ENCODE data around the gene LCLAT1.

The LCLAT1 gene

GRCh38 chr2:30649828-30650227 is 202.8 kb downstream of the LCLAT1 start:
- DNase-seq: no peak

GRCh38 chr2:30652271-30652915 is 205.3 kb downstream of the LCLAT1 start:
- DNase-seq: no peak

GRCh38 chr2:30653847-30654246 is 206.8 kb downstream of the LCLAT1 start:
- DNase-seq: no peak

DNA sequence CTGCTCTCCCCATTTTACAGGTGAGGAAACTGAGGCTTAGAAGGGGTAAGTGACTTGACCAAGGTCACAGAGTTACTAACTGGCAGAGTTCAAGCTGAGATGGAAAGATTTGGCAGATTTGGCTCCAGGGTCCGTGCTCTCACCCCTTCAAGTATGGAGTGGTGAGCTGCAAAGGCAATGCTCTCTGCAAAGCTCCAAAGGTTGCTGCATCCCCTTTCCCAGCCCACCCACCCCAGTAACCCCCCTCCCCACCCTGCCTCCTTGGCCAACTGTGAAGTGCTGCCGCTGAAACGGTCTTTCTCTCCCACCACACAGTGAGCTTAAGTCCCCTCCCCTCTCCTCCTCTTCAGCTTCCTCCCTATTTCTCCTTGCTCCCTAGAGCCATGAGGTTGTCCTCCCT is 207.4 kb downstream of the LCLAT1 start:
- DNase-seq: no peak

GRCh38 chr2:30655211-30655610 is 208.2 kb downstream of the LCLAT1 start:
- DNase-seq: no peak

GRCh38 chr2:30655660-30656059 is 208.6 kb downstream of the LCLAT1 start:
- DNase-seq: no peak

- DNase-seq: no peak
Measured at GRCh38 chr2:30656079-30656478, 209.0 kb downstream of the LCLAT1 start.

DNA sequence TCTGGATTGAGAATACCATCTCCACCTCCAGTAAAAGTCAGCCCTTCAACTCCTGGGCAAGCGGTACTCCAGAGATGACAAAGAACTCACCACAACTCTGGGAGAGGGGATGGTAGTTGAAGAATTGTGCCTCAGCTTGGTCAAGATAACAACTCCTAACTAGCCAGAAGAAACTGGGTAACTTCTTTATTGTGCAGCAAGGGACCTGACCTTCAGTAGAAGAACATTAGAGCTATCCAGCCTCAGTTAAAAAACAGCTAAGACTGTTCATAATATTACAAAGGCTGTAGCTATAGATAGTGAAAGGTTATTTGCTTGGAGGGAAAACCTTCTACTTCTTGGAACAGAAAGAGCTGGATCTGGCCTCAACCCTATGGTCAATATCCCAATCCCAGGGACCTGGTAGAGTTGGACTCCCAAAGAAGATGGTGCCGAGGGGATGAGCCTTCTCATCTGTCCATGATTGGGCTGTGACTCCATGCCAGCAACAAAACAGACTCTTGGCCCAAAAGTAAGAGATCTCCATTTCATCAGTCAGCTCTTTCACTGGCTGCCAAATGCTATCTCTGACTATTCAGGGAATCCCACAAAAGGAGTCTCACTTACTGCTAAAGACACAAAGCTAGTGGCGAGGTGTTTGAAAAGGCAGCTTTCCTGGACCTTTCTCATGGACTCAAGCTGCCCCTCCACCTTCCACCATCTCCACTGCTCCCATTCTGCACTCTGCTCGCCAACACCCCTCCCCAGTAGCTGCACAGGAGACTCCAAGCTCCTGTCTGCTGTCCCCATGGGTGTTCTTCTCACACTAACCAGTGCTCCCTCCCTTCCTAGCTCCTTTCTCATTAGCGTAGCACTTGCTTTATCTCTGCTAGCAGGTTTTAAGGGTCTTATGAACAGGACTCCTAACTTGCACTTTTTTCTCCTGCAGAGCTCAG is 214.4 kb downstream of the LCLAT1 start:
- no peak for DNase-seq

GRCh38 chr2:30662268-30663131 is 215.5 kb downstream of the LCLAT1 start:
- DNase-seq: no peak

- no peak for DNase-seq
Measured at GRCh38 chr2:30663321-30663720, 216.3 kb downstream of the LCLAT1 start.

- DNase-seq: no peak
Measured at GRCh38 chr2:30663806-30664205, 216.8 kb downstream of the LCLAT1 start.

GRCh38 chr2:30664761-30665358 is 217.8 kb downstream of the LCLAT1 start:
- DNase-seq: no peak

DNA sequence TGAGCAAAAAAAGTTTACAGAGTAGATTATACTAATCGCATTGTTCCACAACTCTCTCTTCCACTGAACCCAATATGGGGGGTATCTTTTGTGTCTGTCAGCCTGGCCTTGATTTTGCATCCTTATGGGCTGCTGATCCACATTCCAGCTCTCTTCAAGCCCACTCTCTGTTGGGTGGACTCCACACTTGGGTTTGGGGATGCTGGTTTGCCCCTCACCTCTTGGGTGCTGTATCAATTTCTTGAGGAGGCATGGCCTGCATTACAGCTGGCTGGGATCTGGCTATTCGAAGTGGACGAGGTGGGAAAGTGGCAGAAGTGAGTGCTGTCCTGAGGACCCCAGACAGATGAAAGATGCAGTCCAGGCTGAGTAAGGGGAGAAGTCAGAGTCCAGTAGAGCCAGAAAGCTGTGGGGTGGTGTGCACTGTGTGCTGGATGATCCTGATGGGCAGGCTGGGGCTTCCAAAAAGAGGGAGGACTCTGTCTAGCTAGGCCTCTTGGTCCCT is 218.8 kb downstream of the LCLAT1 start:
- no peak for DNase-seq

DNA sequence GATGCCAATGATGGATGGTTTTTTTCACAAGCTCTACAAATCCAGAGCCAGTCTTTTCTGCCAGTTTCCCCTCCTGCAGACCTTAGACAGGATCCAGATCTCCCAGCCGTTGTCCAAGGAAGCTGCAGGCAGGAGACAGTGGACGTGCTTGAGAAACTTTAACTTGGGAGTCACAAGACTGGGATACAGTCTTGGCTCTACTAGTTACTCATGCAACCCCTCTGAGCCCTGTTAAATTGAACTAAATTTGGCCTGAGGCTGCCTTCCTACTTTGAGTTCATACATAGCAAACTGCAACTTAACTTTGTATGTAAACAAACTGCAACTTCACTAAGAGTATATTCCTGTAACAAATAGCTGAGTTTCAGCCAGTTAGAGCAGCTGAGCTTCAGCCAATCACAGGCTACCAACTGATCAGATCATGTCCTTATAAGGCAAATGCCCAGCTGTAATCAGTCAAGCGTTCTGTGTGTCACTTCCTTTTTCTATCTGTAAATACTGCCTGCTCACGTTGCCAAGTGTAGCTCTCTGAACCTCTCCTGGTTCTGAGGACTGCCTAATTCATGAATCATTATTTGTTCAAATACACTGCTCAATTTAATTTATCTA is 219.3 kb downstream of the LCLAT1 start:
- no peak for DNase-seq

DNA sequence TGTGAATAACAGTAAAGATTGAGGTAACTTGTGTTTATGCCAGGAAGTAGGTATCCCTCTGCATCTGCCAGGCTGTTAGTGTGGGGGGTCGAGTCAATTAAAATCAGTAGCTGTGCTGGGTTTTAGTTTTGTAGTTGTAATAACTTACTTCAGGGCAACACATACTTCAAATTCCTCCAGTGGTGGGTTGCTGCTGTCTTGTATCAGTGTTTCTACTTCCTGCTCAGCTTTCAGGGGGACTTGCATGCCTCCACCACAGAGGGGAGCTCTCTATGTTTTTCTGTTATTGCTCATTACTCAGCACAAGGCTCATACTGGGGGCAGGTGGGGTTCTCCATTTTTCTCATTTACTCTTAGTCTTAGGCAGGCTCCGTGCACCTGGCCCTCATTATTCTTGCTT is 223.4 kb downstream of the LCLAT1 start:
- DNase-seq: no peak

GRCh38 chr2:30673127-30673526 is 226.1 kb downstream of the LCLAT1 start:
- DNase-seq: no peak

DNA sequence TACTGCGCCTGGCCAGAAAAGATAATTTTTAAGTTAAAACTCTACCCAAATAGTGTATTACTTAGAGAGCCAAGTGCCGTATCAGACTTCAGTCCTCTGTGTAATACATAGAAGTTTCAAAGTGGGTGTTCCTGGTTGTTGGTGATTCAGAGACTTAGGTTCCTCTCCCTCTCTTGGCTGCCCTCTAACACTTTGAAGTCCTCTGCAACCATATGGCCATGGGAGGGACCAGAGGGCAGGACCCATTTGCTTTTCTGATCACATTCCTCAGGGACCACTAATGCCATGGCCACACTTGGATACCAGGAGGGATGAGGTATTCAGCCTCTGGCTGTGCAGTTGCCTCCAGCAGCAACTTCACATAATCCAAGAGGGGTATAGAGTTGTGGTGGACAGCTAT is 228.7 kb downstream of the LCLAT1 start:
- DNase-seq: no peak

DNA sequence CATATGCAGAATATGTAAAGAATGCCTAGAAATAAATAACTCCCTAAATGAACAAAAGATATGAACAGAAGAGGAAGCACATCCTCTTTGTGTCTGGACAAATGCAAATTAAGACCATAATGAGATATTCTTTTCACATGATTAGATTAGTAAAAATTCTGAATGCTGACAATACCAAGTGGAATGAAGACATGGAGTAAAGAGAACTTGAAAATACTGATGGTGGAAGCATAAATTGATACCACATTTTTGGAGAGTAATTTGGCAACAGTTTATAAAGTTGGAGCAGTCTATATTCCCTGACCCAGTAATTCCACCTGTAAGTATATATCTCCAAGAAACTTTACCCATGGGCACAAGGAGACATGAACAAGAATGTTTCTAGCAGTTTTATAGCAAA is 230.2 kb downstream of the LCLAT1 start:
- DNase-seq: no peak

- no peak for DNase-seq
Measured at GRCh38 chr2:30677861-30678385, 230.9 kb downstream of the LCLAT1 start.

DNA sequence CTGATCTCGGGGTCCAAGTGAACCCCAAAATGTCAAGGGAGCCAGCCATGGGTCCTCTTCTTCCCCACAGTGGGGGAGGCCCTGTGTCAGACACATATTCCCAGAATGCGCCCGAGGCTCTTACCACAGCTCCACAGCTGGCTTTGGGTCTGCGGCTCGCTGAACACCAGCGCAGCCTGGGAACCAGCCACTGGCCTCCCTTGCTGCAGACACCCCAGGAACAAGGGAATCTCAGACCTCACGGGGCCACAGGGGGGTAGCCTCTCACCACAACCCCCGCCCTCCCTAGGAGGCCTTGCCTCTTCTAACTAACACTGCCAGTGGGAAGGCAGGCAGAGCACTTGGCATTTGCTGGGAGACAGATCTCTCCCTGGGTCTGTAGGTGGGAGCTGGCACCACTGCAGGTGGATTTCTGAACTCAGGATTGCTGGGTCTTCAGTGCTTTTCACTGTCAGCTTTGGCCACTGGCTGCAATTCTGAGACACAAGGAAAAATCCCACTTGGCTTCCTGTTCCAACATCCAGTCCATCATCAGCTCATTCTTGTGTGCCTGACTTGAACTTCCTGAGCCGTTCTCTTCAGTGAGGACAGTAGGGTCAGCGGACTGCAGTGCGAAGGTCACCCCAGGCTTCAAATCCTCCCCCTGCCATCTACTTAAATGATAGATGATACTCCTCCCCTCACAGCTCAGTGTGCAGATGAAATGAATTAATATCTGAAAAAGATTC is 231.5 kb downstream of the LCLAT1 start:
- no peak for DNase-seq

DNA sequence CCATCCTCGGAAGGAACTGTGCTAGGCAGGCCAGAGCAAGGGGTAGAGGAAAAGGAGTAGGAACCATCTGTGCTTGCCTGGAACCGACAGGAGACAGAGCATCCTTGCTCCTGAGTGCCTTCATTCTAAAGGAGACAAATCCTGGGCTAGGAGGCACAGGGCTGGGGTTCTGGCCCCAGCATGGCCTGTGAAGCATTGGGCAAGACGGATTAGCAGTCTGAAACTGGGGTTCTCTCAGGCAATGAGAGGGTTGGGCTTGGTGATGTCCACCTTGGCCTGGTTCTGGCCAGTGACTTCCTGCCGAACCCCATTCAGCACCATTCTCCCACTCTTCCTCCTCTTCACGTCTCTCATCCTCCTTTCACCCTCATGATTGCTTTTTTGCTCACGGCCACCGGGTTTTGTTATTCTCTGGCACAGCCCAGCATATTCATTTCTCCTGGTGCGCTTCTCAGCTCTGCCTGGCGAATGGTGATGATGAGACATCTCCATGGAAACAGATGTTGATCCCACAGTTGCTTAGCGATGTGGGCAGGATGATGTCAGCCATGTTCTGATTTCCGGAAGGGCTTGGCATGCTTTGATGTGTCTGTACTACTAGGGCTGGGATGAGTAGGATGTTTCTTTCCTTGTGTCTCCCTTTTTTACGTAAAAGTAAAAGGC is 232.5 kb downstream of the LCLAT1 start:
- no peak for DNase-seq
